Activated CD8-positive, alpha-beta memory T cell treated with anti-CD3 and anti-CD28 coated beads, Interleukin-2, amount 50 U/mL, for 24 hours (primary cell): Measurements from ENCODE around the gene HERC4.
A peak's percentile ranks its signal among the peaks of the same experiment; 100 is the strongest.
"Not testable (repeated sequence)": the region's sequence is repeated elsewhere in the genome, so short reads cannot be mapped to it uniquely, and the experiment has no call there.

Experiments used
- DNase-seq: peaks from one replicate; pipeline ENCODE4 v3.0.0-alpha.2; 2020; ENCODE audit errors: extremely low read depth

Gene HERC4

GRCh38 chr10:67969875-67970274 is 105.2 kb downstream of the HERC4 start:
- no peak for DNase-seq

GRCh38 chr10:67966035-67966434 is 109.0 kb downstream of the HERC4 start:
- not testable (repeated sequence) for DNase-seq

GRCh38 chr10:67965456-67965855 is 109.6 kb downstream of the HERC4 start:
- no peak for DNase-seq

GRCh38 chr10:67959839-67960476 is 115.1 kb downstream of the HERC4 start:
- DNase-seq, result no peak

GRCh38 chr10:67955614-67956013 is 119.5 kb downstream of the HERC4 start:
- DNase-seq, result no peak

GRCh38 chr10:67943917-67944316 is 131.2 kb downstream of the HERC4 start:
- no peak for DNase-seq

- DNase-seq, result no peak
Observed at GRCh38 chr10:67936416-67936815, 138.7 kb downstream of the HERC4 start.

- DNase-seq, result no peak
Observed at GRCh38 chr10:67935223-67935622, 139.9 kb downstream of the HERC4 start.

GRCh38 chr10:67934336-67934735 is 140.7 kb downstream of the HERC4 start:
- DNase-seq, result no peak

- DNase-seq, result no peak
Observed at GRCh38 chr10:67933199-67933598, 141.9 kb downstream of the HERC4 start.

- DNase-seq, result no peak
Observed at GRCh38 chr10:67926951-67927350, 148.1 kb downstream of the HERC4 start.

- DNase-seq, result no peak
Observed at GRCh38 chr10:67925449-67926005, 149.6 kb downstream of the HERC4 start.

GRCh38 chr10:67924136-67924535 is 150.9 kb downstream of the HERC4 start:
- DNase-seq, result no peak

- DNase-seq, result no peak
Observed at GRCh38 chr10:67923551-67923950, 151.5 kb downstream of the HERC4 start.

GRCh38 chr10:67921065-67921464 is 154.0 kb downstream of the HERC4 start:
- no peak for DNase-seq

GRCh38 chr10:67917679-67918078 is 157.4 kb downstream of the HERC4 start:
- DNase-seq, result no peak

- DNase-seq, result no peak
Observed at GRCh38 chr10:67917169-67917568, 157.9 kb downstream of the HERC4 start.

GRCh38 chr10:67914777-67915340 is 160.2 kb downstream of the HERC4 start:
- no peak for DNase-seq

- no peak for DNase-seq
Observed at GRCh38 chr10:67912331-67912946, 162.6 kb downstream of the HERC4 start.

GRCh38 chr10:67903581-67903980 is 171.5 kb downstream of the HERC4 start:
- DNase-seq, result no peak

GRCh38 chr10:67893637-67894036 is 181.4 kb downstream of the HERC4 start:
- no peak for DNase-seq

- DNase-seq, result peak; percentile 43
Observed at GRCh38 chr10:67884842-67885670, 190.0 kb downstream of the HERC4 start.
